UCSD-AML1 (cell line): Measurements from ENCODE around the gene WNT16.
"Not testable (repeated sequence)": the region's sequence is repeated elsewhere in the genome, so short reads cannot be mapped to it uniquely, and the experiment has no call there.

Experiments
- DNase-seq: peaks from one replicate; lab custom pipeline; 2025; ENCODE audit not compliant: unreplicated experiment; lab: John Stamatoyannopoulos, UW

WNT16 gene

DNA sequence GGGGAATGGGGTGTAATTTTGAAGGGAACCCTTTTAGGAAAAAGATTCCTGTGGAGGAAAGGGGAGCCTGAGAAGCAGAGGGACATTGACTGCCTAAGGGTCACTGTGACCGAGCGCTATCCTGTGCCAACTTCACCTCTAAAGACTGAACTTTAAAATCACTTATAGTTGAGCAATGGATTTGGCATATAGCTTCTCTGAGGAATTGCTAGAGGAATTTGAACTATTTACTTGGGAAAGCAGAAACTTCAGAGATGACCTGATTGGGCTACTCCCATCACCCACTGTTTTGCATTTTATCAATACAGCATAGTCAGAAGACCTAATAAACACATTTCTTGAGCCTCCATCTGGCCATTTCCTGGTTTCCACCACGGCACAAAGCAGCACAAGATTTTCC lies 23.7 kb upstream of the WNT16 start:
- DNase-seq = no peak

DNA sequence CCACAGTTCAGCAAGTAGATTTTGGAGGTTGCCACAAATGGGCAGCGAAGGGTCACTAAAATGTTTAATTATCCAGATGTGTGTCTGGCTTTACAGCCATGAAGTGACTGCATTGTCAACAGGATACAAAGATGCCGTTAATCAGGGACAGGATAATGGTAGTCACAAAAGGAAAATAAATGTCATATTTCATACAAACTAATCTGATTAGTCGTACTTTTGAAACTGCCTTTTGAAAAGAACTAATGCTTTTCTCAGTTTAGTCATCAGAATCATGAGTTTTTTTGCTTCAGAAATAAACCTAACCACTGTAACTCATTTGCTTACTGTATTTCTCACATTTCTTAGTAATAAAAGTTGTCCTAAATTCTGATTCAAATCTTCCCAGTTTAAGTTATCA lies 22.2 kb upstream of the WNT16 start:
- DNase-seq = no peak

GRCh38 chr7:121307021-121307574 lies 21.7 kb upstream of the WNT16 start:
- no peak for DNase-seq

DNA sequence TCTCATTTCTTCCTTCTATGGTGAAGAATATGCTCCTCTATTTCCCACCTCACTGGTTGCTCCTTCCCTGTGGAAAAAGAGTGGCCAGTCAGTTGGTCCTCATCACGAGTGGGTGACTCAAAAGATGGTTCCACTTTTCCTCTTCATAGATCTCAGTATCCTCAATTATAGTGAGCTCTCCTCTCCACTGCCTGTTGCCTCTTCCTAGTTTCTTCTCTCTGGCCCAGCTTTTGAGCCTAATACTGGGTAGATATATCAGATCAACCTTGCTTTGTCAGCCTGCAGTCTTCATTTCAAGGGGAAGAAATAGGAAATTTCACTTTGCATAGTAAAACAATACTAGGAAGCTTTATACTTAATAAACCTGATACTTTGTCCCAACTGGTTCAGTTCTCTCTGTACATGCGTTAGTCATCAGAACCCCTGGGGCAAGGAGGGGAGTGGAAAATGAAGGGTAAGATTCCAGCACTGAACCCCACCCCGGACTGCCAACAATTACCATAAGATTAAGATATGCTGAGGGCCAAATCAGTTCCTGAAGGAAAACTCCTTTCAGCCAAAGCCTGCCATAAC lies 15.5 kb upstream of the WNT16 start:
- DNase-seq = no peak

DNA sequence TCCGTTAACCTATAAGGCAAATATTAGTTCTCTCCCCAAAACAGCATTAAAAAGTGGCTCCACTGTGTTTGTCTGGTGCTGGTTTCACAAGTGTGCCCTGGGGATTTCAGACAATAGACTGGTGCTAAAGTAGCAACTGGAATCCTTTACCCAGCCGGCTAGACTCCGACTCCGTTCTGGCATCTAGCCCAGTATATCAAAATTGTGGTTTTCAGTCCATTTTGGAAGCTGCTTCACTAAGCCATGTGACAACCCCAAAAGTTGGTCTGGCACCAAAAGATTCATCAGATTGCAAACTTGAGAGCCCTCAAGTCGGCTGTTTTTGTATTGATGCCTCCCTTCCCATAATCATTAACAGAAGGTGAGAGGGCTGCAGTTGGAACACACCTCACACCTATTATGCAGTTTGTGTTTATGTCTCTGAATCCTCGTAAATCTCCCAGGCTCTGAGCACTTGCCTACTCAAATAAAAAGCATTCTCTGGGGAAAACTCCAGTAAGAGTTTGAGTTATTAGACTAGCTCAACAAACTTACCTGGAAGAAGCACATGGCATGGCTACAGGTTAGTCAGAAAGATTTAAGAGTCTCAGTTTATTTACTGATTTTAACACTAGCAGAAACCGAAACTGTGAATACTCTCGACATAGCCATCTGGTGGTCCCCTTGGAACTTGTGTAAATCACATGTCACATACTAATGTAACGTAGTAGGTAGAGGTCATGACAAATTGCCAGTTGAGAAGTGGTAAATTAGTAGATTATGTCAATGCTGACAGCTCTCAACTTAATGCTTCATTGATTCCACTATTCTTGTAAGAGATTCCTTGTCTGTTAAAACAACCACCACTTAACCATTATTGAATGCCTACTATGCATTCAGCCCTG lies 14.8 kb upstream of the WNT16 start:
- DNase-seq = no peak

DNA sequence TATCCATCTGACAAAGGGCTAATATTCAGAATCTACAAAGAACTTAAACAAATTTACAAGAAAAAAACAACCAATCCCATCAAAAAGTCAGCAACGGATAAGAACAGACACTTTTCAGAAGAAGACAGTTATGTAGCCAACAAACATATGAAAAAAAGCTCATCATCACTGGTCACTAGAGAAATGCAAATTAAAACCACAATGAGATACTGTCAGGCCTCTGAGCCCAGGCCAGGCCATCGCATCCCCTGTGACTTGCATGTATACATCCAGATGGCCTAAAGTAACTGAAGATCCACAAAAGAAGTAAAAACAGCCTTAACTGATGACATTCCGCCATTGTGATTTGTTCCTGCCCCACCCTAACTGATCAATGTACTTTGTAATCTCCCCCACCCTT lies 13.6 kb upstream of the WNT16 start:
- DNase-seq = not testable (repeated sequence)

DNA sequence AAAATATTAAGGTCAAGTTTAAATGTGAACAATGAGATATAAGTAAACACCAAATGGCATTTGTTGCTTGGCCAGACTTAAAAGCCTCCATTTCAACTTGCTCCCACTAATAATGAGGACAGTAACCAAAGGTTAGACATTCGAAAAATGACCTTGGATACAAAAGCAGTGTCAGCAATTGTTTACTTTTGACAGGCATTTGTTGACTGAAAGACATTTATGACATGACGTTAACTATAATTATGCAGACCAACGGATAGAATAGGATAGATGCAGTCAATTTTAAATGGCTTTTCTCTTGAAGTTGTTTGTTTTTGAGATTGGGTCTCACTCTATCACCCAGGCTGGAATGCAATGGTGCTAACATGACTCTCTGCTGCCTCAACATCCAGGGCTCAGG lies 6.3 kb upstream of the WNT16 start:
- DNase-seq = no peak

DNA sequence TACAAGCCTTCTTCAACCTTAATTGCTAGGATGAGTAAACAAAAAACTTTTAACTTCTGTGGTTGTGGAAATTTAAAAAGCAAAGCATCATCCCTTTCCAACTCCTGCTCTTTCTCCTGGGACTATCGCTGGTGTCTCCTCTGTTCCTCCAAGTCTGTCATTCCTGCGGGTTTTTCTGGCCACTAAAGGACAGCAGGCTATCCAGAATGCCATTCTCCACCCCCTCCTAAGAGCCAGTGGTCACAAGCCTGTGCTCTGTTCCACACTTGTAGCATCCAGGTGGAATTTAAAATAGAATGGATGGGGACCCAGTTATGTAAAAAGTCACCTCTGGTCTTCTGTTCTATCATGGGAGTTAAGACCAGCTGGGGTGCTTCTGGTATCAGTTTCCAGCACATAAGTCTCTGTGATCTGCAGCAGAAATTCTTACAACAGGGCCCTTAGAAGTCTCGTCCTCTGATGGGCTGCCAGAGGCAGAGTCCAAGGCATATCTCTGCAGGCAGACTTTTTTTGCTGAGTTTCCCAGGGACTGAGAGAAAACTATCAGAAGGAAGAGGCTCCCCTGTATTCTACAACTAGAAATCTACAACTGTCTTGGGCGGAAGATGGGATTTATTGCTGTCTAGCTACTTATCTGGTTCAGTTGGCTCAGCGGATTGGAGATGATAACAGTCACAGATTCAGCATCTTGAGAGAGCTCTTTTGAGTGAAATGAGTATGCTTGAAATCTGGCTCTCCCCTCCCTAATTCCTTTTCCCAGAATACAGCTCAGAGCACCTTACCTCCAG lies 5.1 kb upstream of the WNT16 start:
- no peak for DNase-seq

GRCh38 chr7:121327671-121328070 lies 1.1 kb upstream of the WNT16 start:
- DNase-seq = no peak

DNA sequence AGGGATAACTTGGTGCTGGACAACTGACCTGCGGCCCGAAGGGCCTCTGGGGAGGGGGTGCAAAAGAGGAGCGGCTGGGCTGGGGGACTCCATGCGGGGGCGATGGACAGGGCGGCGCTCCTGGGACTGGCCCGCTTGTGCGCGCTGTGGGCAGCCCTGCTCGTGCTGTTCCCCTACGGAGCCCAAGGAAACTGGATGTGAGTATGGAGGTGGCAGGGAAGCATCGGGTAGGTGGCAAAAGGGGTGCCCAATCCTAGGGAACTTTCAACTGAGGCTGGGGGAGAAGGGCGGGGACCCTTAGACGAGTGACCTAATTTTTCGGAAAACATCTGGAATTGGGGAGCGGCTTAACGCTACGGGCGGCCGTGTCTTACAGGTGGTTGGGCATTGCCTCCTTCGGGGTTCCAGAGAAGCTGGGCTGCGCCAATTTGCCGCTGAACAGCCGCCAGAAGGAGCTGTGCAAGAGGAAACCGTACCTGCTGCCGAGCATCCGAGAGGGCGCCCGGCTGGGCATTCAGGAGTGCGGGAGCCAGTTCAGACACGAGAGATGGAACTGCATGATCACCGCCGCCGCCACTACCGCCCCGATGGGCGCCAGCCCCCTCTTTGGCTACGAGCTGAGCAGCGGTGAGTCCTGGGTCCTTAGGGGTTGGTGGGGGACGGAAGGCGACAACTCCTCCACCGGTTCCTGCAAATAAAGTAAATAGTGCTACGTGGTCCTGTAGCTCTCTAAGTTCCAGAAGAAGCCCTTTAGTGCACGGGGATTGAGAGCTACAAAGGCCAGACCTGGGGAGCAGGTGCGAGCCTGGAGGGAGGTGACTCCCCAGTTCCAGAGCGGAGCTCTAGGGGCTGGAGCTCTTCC lies 622 bp downstream of the WNT16 start:
- no peak for DNase-seq

- DNase-seq = no peak
Measured at GRCh38 chr7:121330053-121330833, 1.4 kb downstream of the WNT16 start.

DNA sequence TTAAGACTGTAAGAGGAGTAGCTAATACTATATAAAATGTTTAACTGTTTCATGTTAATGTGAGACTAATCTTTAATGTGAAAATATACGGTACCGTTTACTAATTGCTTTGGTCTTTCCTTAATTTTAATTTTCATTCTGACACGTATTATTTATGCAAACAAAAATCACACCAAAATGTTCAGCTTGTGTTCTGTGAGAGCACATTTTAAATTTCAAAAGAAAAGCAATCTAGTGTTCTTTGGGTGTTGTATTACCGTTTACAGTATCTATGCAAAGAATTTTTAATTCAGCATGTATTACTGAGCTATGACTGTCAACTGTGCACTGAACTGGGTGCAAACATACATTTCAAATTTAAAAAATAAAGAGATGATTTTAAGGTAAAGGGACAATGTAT lies 2.2 kb downstream of the WNT16 start:
- DNase-seq = no peak

DNA sequence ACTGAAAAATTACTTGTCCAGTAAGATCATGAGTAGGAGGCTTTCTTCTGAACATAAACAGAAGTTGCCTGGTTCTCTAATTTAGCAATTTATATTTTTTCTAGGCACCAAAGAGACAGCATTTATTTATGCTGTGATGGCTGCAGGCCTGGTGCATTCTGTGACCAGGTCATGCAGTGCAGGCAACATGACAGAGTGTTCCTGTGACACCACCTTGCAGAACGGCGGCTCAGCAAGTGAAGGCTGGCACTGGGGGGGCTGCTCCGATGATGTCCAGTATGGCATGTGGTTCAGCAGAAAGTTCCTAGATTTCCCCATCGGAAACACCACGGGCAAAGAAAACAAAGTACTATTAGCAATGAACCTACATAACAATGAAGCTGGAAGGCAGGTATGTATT lies 2.8 kb downstream of the WNT16 start:
- DNase-seq = no peak

GRCh38 chr7:121334376-121334775 lies 5.6 kb downstream of the WNT16 start:
- no peak for DNase-seq

GRCh38 chr7:121334875-121335648 lies 6.3 kb downstream of the WNT16 start:
- DNase-seq = no peak

- no peak for DNase-seq
Measured at GRCh38 chr7:121336579-121336978, 7.8 kb downstream of the WNT16 start.

- DNase-seq = no peak
Measured at GRCh38 chr7:121337398-121337797, 8.6 kb downstream of the WNT16 start.

GRCh38 chr7:121339082-121339481 lies 10.3 kb downstream of the WNT16 start:
- DNase-seq = no peak

GRCh38 chr7:121341933-121342332 lies 13.1 kb downstream of the WNT16 start:
- no peak for DNase-seq
